ENCODE data around the gene TLCD3B. TPM values are rescaled to one million over a fixed set of nuclear protein-coding genes. Genes with fewer than 3 reads are reported as not detected.

TLCD3B gene
- total RNA-seq, 1 donor from 2014 or later = 2.1 TPM

DNA sequence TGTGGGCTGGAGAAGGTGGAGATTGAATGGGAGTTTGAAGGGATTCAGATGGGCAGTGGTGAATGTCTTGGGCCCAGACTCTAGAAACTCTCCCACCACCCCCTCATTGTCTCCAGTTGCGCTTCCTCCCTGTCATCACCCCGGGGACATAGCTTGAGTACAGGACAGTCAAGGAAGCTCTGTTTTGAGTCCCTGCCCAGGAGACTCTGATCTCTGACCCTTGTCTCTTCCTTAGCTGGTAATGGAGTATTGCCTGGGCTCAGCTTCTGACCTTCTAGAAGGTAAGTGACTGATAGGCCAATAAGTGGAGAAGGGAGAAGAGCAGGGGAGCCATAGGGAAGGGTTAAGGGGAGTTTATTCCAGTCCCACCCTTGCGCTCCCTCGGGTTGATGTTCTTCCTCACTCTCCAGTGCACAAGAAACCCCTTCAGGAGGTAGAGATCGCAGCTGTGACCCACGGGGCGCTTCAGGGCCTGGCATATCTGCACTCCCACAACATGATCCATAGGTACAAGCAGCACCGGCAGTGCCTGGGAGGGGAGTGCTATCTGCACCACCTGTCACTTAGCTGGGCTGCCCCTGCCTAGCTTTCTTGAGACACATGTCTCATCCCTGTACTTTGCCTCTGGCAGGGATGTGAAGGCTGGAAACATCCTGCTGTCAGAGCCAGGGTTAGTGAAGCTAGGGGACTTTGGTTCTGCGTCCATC lies 52.4 kb downstream of the TLCD3B start:
- Mint-ChIP-seq H3K27ac (no peak overlapping the region), H3K9me3 (no peaks in the 10 kb centered on the region), H3K4me1 (ENCODE audit: unreplicated experiment) (peaks cover 25% of the 10 kb centered on the region), H3K4me3 (peak overlapping the region; percentile 22), H3K27me3 (no peaks in the 10 kb centered on the region), H3K36me3 (peaks cover 10% of the 10 kb centered on the region)
- DNase-seq (ENCODE audit: extremely low spot score, unreplicated experiment) = no peak
- TF ChIP-seq, protein P1, sequence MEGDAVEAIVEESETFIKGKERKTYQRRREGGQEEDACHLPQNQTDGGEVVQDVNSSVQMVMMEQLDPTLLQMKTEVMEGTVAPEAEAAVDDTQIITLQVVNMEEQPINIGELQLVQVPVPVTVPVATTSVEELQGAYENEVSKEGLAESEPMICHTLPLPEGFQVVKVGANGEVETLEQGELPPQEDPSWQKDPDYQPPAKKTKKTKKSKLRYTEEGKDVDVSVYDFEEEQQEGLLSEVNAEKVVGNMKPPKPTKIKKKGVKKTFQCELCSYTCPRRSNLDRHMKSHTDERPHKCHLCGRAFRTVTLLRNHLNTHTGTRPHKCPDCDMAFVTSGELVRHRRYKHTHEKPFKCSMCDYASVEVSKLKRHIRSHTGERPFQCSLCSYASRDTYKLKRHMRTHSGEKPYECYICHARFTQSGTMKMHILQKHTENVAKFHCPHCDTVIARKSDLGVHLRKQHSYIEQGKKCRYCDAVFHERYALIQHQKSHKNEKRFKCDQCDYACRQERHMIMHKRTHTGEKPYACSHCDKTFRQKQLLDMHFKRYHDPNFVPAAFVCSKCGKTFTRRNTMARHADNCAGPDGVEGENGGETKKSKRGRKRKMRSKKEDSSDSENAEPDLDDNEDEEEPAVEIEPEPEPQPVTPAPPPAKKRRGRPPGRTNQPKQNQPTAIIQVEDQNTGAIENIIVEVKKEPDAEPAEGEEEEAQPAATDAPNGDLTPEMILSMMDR (conservative IDR thresholded peaks at IDR 0.05) = no peak

DNA sequence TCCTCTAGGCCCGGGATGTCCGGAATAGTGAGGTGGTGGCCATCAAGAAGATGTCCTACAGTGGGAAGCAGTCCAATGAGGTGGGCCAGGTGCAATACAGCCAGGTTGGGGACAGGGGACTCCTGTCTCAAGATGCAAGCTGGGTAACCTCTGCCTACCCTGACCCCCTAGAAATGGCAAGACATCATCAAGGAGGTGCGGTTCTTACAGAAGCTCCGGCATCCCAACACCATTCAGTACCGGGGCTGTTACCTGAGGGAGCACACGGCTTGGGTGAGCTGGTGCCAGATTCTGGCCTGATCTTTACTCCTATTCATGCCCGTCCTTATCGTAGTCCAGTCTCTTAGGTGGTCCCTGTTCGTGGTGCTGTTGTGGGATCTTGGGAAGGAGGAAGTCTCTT lies 53.0 kb downstream of the TLCD3B start:
- H3K36me3 Mint-ChIP-seq = peaks cover 15% of the 10 kb centered on the region
- H3K9me3 Mint-ChIP-seq = peaks cover 3% of the 10 kb centered on the region
- DNase-seq (ENCODE audit: extremely low spot score, unreplicated experiment) = no peak
- no peaks in the 10 kb centered on the region for H3K27me3 Mint-ChIP-seq
- no peak overlapping the region for H3K4me3 Mint-ChIP-seq
- H3K4me1 Mint-ChIP-seq (ENCODE audit: unreplicated experiment) = peaks cover 25% of the 10 kb centered on the region
- no peak overlapping the region for H3K27ac Mint-ChIP-seq
- TF ChIP-seq, protein P1 (conservative IDR thresholded peaks at IDR 0.05) = no peak

DNA sequence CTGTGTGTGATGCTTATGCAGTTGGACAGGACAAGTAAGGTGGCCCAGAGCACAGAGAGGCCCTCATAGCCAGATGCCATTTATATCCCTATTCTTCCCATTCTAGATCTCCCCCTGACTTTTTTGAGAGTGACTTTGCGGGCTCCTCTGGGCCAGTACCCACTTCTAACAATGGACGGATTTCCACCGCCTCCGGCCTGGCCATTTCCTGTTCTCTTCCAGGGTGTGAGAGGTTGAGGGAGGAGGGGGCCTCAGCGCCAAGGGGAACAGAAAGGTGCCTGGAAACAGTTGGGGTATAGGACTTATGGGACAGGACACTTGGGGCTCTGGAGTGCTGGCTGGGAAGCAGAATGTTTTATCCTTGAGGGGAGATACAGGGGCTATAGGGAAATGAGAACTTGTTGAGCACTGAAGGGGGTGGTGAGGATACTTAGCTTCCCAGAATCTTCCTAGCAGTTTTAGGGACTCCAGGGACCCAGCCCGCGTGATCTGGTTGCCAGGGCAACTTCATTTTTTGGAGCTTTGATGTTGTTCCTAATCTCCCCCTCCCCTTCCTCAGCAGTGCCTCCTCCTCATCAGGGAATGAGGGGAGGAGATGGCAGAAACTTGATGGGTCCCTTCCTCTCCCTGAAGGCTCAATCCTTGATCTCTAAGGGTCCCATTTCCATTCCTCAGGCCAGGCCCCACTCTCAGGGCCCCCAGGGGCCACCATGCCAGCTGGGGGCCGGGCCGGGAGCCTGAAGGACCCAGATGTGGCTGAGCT lies 53.8 kb downstream of the TLCD3B start:
- no peak overlapping the region for H3K27ac Mint-ChIP-seq
- H3K36me3 Mint-ChIP-seq = peaks cover 18% of the 10 kb centered on the region
- H3K4me1 Mint-ChIP-seq (ENCODE audit: unreplicated experiment) = peaks cover 25% of the 10 kb centered on the region
- H3K9me3 Mint-ChIP-seq = peaks cover 5% of the 10 kb centered on the region
- H3K27me3 Mint-ChIP-seq = no peaks in the 10 kb centered on the region
- DNase-seq (ENCODE audit: extremely low spot score, unreplicated experiment) = no peak
- peak overlapping the region; percentile 93 for H3K4me3 Mint-ChIP-seq
- TF ChIP-seq, protein P1 (conservative IDR thresholded peaks at IDR 0.05) = no peak

DNA sequence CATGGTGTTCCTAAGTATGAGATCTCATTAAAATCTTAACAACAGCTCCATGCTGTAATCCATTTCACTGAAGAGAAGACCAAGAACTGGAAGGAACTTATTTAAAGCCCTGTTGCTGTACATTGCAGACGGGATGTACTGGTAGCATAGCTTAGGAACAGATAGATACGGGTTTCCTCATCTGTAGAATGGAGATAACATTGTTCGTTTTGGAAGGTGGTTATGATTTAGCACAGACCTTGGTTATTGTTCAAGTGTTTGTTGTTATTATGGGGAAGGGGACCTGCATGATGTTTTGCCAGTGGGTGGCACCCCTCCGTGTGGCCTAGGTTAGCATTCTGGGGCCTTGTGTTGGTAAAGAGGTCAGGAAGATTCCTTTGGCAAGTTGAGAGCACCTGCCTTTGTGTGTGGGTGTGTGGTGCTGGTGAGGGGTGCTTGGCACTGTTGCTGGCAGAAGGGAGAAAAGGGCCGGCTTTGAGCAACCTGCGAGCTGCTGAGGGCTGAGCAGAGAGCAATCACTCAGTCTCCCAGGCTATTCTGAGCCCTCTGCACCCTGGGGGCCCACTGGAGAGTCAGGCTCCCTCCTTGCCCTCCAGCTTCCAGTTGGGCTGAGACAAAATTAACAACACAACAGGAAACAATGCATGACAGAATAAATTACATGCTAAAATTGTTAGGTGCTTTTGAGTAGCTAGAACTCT lies 55.1 kb downstream of the TLCD3B start:
- peak overlapping the region; percentile 73 for H3K27ac Mint-ChIP-seq
- peaks cover 25% of the 10 kb centered on the region for H3K4me1 Mint-ChIP-seq (ENCODE audit: unreplicated experiment)
- no peak for DNase-seq (ENCODE audit: extremely low spot score, unreplicated experiment)
- H3K36me3 Mint-ChIP-seq = peaks cover 22% of the 10 kb centered on the region
- H3K27me3 Mint-ChIP-seq = no peaks in the 10 kb centered on the region
- TF ChIP-seq, protein P1 (conservative IDR thresholded peaks at IDR 0.05) = no peak
- H3K9me3 Mint-ChIP-seq = peaks cover 5% of the 10 kb centered on the region
- peak overlapping the region; percentile 93 for H3K4me3 Mint-ChIP-seq

DNA sequence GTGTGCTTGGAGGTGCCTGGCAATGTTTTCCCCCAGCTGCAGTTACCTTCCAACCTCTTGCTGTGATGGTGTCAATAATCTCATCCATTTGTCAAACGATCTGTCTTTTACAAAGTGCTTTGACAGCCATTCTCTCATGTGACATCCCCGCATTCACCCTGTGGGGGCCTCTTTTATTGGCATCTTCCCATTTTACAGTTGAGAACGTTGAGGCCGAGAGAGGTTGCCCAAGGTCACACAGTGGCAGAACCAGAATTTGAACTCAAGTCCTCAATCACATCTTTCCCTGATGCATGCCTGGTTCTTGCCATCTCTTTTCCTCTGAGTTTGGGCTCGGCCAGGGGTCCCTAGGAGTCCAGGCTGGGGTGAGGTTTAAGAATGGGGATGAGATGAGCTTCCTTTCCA lies 55.9 kb downstream of the TLCD3B start:
- Mint-ChIP-seq H3K27me3 (no peaks in the 10 kb centered on the region), H3K4me3 (peak overlapping the region; percentile 93), H3K4me1 (ENCODE audit: unreplicated experiment) (peaks cover 25% of the 10 kb centered on the region), H3K9me3 (peaks cover 5% of the 10 kb centered on the region), H3K27ac (peak overlapping the region; percentile 80), H3K36me3 (peaks cover 22% of the 10 kb centered on the region)
- TF ChIP-seq, protein P1 (conservative IDR thresholded peaks at IDR 0.05) = no peak
- no peak for DNase-seq (ENCODE audit: extremely low spot score, unreplicated experiment)

Other genes starting within 250 kb of the TLCD3B start
- 54.8 and 112 TPM in 2 replicates for gene KIF22, start 240.5 kb downstream of the TLCD3B start, total RNA-seq (ENCODE audit: low replicate concordance)
- gene MAZ, start 224.7 kb downstream of the TLCD3B start, total RNA-seq (ENCODE audit: low replicate concordance) = 207 and 294 TPM in 2 replicates
- 1.4 and 15.1 TPM in 2 replicates for gene PRRT2, start 219.1 kb downstream of the TLCD3B start, total RNA-seq (ENCODE audit: low replicate concordance)
- 25.5 and 33.5 TPM in 2 replicates for gene PAGR1, start 215.1 kb downstream of the TLCD3B start, total RNA-seq (ENCODE audit: low replicate concordance)
- gene MVP, start 210.8 kb downstream of the TLCD3B start, total RNA-seq (ENCODE audit: low replicate concordance) = 27.4 and 46.3 TPM in 2 replicates
- gene CDIPT, start 168.0 kb downstream of the TLCD3B start, total RNA-seq (ENCODE audit: low replicate concordance) = 58.0 and 73.3 TPM in 2 replicates
- gene SEZ6L2, start 131.7 kb downstream of the TLCD3B start, total RNA-seq (ENCODE audit: low replicate concordance) = 19.3 and 19.4 TPM in 2 replicates
- 7.8 TPM in 2 replicates for gene ASPHD1, start 130.8 kb downstream of the TLCD3B start, total RNA-seq (ENCODE audit: low replicate concordance)
- gene KCTD13, start 105.0 kb downstream of the TLCD3B start, total RNA-seq (ENCODE audit: low replicate concordance) = 17.9 and 20.6 TPM in 2 replicates
- gene TMEM219, start 69.2 kb downstream of the TLCD3B start, total RNA-seq (ENCODE audit: low replicate concordance) = 72.4 and 73.5 TPM in 2 replicates
- gene TAOK2, start 57.4 kb downstream of the TLCD3B start, total RNA-seq (ENCODE audit: low replicate concordance) = 42.6 and 52.4 TPM in 2 replicates
- gene HIRIP3, start 35.7 kb downstream of the TLCD3B start, total RNA-seq (ENCODE audit: low replicate concordance) = 13.7 and 20.9 TPM in 2 replicates
- 52.8 and 78.7 TPM in 2 replicates for gene INO80E, start 35.0 kb downstream of the TLCD3B start, total RNA-seq (ENCODE audit: low replicate concordance)
- gene DOC2A, start 20.2 kb downstream of the TLCD3B start, total RNA-seq (ENCODE audit: low replicate concordance) = 6.9 and 9.7 TPM in 2 replicates
- gene C16orf92, start 8.1 kb downstream of the TLCD3B start, total RNA-seq (ENCODE audit: low replicate concordance) = not detected in 2 replicates
- gene ALDOA, start 34.5 kb upstream of the TLCD3B start, total RNA-seq (ENCODE audit: low replicate concordance) = 620 and 1,017 TPM in 2 replicates
- 128 and 155 TPM in 2 replicates for gene PPP4C, start 44.7 kb upstream of the TLCD3B start, total RNA-seq (ENCODE audit: low replicate concordance)
- 1.6 TPM in 2 replicates for gene TBX6, start 60.7 kb upstream of the TLCD3B start, total RNA-seq (ENCODE audit: low replicate concordance)
- gene YPEL3, start 64.9 kb upstream of the TLCD3B start, total RNA-seq (ENCODE audit: low replicate concordance) = 37.9 and 61.9 TPM in 2 replicates
- gene GDPD3, start 82.3 kb upstream of the TLCD3B start, total RNA-seq (ENCODE audit: low replicate concordance) = 19.7 and 23.2 TPM in 2 replicates
- 79.6 and 88.0 TPM in 2 replicates for gene MAPK3, start 91.9 kb upstream of the TLCD3B start, total RNA-seq (ENCODE audit: low replicate concordance)
- gene CORO1A, start 152.3 kb upstream of the TLCD3B start, total RNA-seq (ENCODE audit: low replicate concordance) = 10.8 and 21.3 TPM in 2 replicates
- gene BOLA2B, start 162.4 kb upstream of the TLCD3B start, total RNA-seq (ENCODE audit: low replicate concordance) = 82.9 and 148 TPM in 2 replicates
- gene SLX1A, start 162.6 kb upstream of the TLCD3B start, total RNA-seq (ENCODE audit: low replicate concordance) = 27.6 and 28.0 TPM in 2 replicates
- gene SULT1A3, start 168.0 kb upstream of the TLCD3B start, total RNA-seq (ENCODE audit: low replicate concordance) = 27.7 and 33.0 TPM in 2 replicates
- gene NPIPB13, start 217.2 kb upstream of the TLCD3B start, total RNA-seq (ENCODE audit: low replicate concordance) = 9.1 and 15.3 TPM in 2 replicates